ENCODE data around the gene NHERF1.

- TF ChIP-seq CTCF (IDR thresholded peaks at IDR 0.05; ENCODE audit: insufficient read depth, low read length, poor library complexity, severe bottlenecking) (no peak), EZH2phosphoT487 (conservative IDR thresholded peaks at IDR 0.05; ENCODE audit: low read length) (no peak)
Observed at GRCh38 chr17:74805591-74805991, 57.2 kb downstream of the NHERF1 start.
